Skeletal muscle satellite cell (primary cell): ENCODE results near the gene HEATR1.
"Not testable (repeated sequence)": the region's sequence is repeated elsewhere in the genome, so short reads cannot be mapped to it uniquely, and the experiment has no call there.

ENCODE experiments used
- H3K27me3 ChIP-seq: 2 replicates; pipeline ENCODE4 v1.7.0; 2013; ENCODE audit warnings: low read length; ENCODE audit not compliant: control insufficient read depth, insufficient read depth
- H3K36me3 ChIP-seq: 2 replicates; pipeline ENCODE4 v1.7.0; 2013; ENCODE audit warnings: mild to moderate bottlenecking, control low read depth, low read length; ENCODE audit not compliant: insufficient read depth
- H3K4me1 ChIP-seq: 2 replicates; pipeline ENCODE4 v1.7.0; 2013; ENCODE audit warnings: low read length; ENCODE audit not compliant: control insufficient read depth, insufficient read depth
- H3K4me2 ChIP-seq: 2 replicates; pipeline ENCODE4 v1.7.0; 2013; ENCODE audit warnings: mild to moderate bottlenecking, low read length
- H3K4me3 ChIP-seq: 2 replicates; pipeline ENCODE4 v1.7.0; 2013; ENCODE audit warnings: low read length
- H3K9ac ChIP-seq: 2 replicates; pipeline ENCODE4 v1.7.0; 2013; ENCODE audit warnings: mild to moderate bottlenecking, low read depth, low read length, moderate library complexity
- H3K9me3 ChIP-seq: replicated peaks from 2 replicates; pipeline ENCODE4 v1.7.0; 2013; ENCODE audit warnings: mild to moderate bottlenecking, control low read depth, low read length

HEATR1 gene

DNA sequence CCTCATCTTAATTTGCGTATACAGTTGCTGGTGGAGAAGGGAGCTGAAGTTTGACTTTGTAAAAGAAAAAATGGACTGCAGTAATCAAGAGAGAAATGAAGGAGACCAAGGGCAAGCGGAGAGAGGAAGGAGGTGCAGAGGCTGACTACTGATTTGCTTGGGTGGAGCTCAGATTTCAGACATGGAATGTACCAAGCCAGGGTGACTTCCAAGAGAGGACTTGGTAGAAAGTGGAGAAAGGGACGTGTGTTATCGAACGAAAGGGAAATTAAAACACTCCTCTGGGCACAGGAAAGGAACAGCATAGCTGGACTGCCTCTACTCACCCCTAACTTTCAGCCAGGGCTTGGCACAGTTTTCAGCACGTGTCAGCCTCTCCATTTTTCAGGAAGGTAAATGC lies 15.1 kb upstream of the HEATR1 start:
- Histone ChIP-seq H3K9ac (no peak overlapping the region), H3K36me3 (no peaks in the 10 kb centered on the region), H3K9me3 (no peaks in the 10 kb centered on the region), H3K4me2 (peak overlapping the region; percentile 20), H3K27me3 (peaks cover 8% of the 10 kb centered on the region), H3K4me1 (no peaks in the 10 kb centered on the region), H3K4me3 (no peak overlapping the region)

DNA sequence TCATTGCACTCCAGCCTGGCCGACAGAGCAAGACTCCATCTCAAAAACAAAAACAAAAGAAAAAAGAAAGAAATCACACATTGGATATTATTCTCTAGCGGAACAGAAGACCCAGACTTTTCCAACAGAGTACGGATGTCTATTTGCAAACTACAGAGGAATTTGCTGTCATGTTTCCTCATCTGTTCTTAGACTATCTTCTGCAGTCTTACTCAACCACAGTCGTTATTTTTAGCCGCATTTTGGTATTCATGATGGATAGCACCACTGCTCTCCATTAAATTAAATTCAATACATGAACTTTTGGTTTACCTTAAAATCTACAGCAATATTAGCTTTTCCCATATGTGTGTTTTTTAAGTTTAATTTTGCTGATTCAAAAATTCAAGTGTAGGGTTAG lies 14.2 kb upstream of the HEATR1 start:
- Histone ChIP-seq H3K27me3 (peaks cover 8% of the 10 kb centered on the region), H3K4me1 (no peaks in the 10 kb centered on the region), H3K36me3 (no peaks in the 10 kb centered on the region), H3K4me2 (no peak overlapping the region), H3K9me3 (no peaks in the 10 kb centered on the region), H3K9ac (no peak overlapping the region), H3K4me3 (no peak overlapping the region)

DNA sequence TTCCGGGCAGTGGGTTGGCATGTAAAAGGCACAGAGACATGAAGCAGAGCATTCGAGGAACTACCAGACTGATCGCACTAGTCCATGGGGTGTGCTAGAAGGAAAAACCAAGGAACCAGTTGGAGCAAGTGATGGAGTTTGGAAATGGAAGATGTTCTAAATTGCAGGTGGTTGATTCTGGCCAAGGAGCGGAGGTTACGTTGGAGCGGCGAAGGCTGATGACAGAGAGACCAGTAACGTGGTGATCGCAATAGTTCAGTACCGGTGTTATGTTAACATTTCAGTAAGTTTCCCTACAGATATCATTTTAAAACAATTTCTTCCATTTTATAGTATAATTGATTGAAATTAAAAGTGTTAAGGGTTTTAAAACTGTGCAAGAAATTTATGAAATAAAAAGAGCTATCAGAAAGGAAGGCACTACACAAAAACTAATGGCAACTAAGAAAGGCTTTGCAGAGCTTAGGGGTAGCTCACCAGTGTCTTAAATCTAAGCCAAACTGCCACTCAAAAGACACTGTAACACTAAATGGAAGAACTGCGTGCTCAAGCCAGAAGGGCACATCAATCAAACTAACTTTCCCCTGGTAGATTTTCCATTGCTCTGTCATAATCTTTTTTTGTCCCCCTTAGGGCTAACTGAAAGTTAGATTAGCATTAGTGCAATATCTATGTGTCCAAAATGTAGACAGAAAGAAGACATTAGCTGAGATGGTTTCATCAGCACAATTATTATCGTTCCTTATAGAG lies 11.3 kb upstream of the HEATR1 start:
- H3K9me3 ChIP-seq, result no peaks in the 10 kb centered on the region
- H3K9ac ChIP-seq, result no peak overlapping the region
- H3K4me3 ChIP-seq, result no peak overlapping the region
- no peaks in the 10 kb centered on the region for H3K4me1 ChIP-seq
- peaks cover 8% of the 10 kb centered on the region for H3K27me3 ChIP-seq
- H3K4me2 ChIP-seq, result no peak overlapping the region
- H3K36me3 ChIP-seq, result no peaks in the 10 kb centered on the region

DNA sequence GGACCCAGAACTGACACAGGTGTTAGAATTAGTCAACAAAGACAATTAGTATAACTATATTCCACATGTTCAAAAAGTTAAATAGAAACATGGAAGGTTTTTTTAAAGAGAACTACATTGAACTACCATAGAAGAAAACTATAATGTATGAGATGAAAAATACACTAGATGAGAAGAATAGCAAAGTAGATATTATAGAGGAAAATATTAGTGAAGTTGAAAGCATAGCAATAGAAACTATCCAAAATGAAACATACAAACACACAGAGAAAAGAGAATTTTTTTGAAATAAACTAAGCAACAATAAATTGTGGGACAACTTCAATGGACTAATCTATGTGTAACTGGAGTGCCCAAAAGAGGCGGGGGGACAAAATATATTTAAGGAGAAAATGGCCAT lies 8.0 kb upstream of the HEATR1 start:
- Histone ChIP-seq H3K9ac (no peak overlapping the region), H3K4me2 (no peak overlapping the region), H3K9me3 (no peaks in the 10 kb centered on the region), H3K27me3 (peaks cover 12% of the 10 kb centered on the region), H3K36me3 (no peaks in the 10 kb centered on the region), H3K4me1 (no peaks in the 10 kb centered on the region), H3K4me3 (no peak overlapping the region)

DNA sequence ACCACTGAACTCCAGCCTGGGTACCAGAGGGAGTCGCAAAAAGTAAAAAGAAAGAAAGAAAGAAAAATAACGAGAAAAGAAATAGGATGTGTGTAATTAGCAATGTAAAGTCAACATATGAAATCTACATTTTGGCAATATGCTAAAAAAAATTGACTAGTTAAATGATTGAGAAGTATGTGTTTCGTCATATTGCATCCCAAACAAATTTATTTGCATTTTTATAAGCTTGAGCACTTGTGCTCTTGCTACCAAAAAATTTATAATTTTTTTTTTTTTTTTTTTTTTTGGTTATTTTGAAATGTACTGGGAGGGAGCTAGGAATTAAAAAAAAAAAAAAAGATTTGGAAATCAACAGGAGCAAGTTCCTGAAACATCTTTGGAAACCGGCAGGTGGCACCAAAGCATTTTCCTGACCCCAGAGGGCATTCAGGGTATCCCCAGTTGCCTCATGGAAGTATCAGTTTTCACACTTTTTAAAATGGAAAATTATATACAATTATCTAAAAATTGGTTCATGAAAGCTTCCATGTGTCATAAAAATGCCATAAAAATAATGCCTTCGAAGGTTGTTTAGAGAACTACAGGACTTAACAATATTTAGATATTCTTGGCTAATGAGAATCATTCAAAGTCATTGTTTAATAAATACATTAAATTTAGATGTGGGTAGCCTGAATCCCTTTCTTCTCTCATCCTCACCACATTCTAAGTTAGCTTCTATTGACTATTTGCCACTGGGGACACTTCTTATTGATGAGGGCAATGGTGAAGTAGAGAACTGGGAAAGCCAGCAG lies 4.8 kb upstream of the HEATR1 start:
- Histone ChIP-seq H3K9me3 (no peaks in the 10 kb centered on the region), H3K27me3 (peaks cover 4% of the 10 kb centered on the region), H3K4me1 (peaks cover 3% of the 10 kb centered on the region), H3K9ac (no peak overlapping the region), H3K36me3 (no peaks in the 10 kb centered on the region), H3K4me3 (no peak overlapping the region), H3K4me2 (no peak overlapping the region)

DNA sequence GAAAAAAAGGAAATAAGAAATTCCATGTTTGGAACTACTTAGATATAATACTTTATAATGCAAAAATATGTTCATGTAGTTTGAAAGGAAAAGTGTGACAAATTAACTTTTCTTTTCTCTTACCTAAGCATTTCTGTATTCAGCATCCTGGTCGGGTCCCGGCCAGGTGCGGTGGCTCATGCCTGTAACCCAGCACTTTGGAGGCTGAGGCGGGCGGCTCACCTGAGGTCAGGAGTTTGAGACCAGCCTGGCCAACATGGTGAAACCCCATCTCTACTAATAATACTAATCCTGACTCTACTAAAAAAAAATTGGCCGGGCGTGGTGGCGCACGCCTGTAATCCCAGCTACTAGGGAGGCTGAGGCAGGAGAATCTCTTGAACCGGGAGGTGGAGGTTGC lies 3.3 kb upstream of the HEATR1 start:
- H3K36me3 ChIP-seq, result not testable (repeated sequence)

DNA sequence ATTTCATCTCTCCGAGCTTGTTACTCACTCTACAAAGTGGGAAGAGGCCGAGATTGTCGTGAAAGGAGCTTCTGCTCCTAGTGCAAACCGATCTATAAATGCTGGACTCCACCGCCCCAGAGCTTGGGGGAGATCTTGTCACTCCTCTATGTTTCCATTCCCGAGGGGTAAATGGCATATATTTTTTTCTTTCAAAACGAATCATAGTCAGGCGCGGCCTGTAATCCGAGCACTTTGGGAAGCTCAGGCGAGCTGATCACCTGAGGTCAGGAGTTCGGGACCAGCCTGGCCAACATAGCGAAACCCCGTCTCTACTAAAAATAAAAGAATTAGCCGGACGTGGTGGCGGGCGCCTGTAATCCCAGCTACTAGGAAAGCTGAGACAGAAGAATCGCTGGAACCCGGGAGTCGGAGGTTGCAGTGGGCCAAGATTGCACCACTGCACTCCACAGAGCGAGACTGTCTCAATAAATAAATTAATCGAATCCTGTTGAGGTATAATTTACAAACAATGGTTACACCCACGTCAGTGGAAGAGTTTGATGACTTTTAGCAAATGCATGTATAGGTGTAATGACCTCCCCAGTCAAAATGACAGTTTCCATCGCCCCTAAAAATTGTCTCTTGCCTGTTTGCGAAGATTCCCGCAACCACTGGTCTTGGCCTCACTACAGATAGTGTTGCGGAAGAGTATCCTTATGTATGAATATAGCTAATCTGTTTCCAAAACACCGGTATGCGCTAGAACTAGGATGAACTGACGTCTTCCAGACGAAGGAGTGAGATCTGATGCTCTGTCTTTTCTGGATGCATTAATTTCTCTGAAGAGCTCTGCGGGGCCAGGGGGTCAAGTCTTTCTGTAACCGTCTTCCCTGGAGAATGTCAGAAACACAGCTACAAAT lies 840 bp upstream of the HEATR1 start:
- H3K36me3 ChIP-seq, result peaks cover 14% of the 10 kb centered on the region
- H3K4me3 ChIP-seq, result peak overlapping the region; percentile 92
- H3K4me2 ChIP-seq, result peak overlapping the region; percentile 97
- peaks cover 10% of the 10 kb centered on the region for H3K4me1 ChIP-seq
- no peaks in the 10 kb centered on the region for H3K9me3 ChIP-seq
- peaks cover 4% of the 10 kb centered on the region for H3K27me3 ChIP-seq
- peak overlapping the region; percentile 86 for H3K9ac ChIP-seq

More for the DNA sequence above, 3.3 kb upstream of the HEATR1 start:
- not testable (repeated sequence) for H3K9ac ChIP-seq, H3K4me3 ChIP-seq, H3K27me3 ChIP-seq, H3K4me2 ChIP-seq, H3K9me3 ChIP-seq, H3K4me1 ChIP-seq

DNA sequence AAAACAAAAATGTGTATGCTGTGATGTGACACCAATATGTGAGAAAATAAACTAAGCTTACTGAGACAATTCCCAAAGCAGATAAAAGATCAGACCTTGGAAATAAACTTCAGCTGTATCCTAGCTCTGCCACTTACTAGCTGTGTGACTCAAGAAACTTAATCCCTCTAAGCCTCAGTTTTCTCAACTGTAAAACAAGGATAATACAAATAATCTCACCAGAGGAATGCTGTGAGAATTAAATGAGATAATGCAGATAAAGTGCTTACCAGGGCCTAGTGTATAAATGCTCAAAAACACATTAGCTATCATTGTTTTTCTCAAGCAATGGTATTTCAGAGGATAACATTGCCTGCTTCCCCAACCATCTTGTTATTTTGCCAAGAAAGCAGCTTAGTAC lies 2.1 kb downstream of the HEATR1 start:
- H3K9me3 ChIP-seq, result no peaks in the 10 kb centered on the region
- H3K36me3 ChIP-seq, result peaks cover 32% of the 10 kb centered on the region
- H3K9ac ChIP-seq, result no peak overlapping the region
- H3K4me2 ChIP-seq, result peak overlapping the region; percentile 23
- H3K4me1 ChIP-seq, result peaks cover 10% of the 10 kb centered on the region
- no peak overlapping the region for H3K4me3 ChIP-seq
- H3K27me3 ChIP-seq, result no peaks in the 10 kb centered on the region

DNA sequence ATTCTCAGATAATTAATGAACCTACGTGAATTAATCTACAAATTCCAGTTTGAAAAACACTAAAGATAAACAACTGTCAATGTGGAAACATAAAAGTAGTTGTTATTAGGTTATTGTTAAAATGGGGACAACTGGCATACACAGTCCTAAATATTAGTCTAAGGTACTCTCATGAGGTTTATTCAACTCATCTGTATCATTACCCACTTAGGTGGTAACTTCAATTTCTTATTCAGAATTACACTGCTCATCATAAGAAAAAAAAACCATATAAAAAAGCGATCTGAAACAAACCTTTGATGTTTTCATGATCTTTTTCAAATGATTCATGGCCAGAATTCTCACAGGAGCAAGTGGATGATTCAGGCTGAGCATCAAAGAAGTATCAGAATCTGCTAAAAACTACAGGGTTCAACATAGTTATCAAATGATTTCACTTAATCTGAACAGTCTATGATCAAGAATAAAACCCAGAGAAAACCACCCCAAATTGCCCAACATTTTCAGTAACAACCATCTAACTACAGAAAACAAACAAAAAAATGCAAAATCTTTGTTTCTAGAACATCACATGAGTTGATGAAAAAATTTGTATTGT lies 13.7 kb downstream of the HEATR1 start:
- no peaks in the 10 kb centered on the region for H3K27me3 ChIP-seq
- no peak overlapping the region for H3K4me2 ChIP-seq
- H3K9ac ChIP-seq, result no peak overlapping the region
- no peaks in the 10 kb centered on the region for H3K9me3 ChIP-seq
- no peak overlapping the region for H3K4me3 ChIP-seq
- peaks cover 76% of the 10 kb centered on the region for H3K36me3 ChIP-seq
- no peaks in the 10 kb centered on the region for H3K4me1 ChIP-seq

DNA sequence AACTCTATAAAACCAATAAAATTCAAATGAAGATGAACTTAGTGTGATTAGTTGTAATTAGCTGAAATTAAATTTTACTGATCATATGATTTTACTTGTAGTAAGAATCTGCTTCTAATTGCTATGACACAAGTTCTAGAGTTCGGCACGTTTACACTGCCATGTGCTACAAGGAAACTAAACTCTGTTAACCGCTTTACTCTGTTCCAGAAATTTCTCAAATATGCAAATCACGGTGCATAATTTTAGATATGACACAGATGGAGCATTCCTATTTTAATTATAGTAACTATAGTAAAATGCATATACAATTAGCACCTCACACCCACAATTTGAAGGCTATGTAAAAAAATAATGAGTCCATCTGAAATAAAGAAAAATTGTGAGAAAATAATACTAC lies 14.8 kb downstream of the HEATR1 start:
- Histone ChIP-seq H3K9ac (no peak overlapping the region), H3K9me3 (no peaks in the 10 kb centered on the region), H3K27me3 (no peaks in the 10 kb centered on the region), H3K4me3 (no peak overlapping the region), H3K36me3 (peaks cover 79% of the 10 kb centered on the region), H3K4me2 (no peak overlapping the region), H3K4me1 (no peaks in the 10 kb centered on the region)

DNA sequence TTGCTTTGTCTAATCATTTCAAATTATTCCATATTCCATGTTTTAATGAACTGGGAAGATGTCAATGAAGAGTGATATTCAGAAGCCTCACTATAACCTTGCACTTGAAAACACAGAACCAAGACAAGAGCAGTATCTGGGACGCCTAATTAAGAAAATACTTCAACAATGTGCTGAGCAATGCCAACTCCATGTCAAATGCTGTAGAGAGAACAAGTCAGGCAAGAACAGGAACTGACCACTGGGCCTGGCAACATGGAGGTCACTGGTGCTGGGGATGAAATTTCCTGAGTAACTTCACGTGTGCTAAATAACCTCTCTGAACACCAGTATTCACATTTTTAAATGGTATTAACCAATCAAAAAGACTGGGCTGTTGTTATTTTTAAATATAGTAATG lies 22.8 kb downstream of the HEATR1 start:
- Histone ChIP-seq H3K9ac (no peak overlapping the region), H3K36me3 (peaks cover 51% of the 10 kb centered on the region)

More for the DNA sequence above, 22.8 kb downstream of the HEATR1 start:
- Histone ChIP-seq H3K4me3 (no peak overlapping the region), H3K27me3 (no peaks in the 10 kb centered on the region), H3K4me2 (no peak overlapping the region), H3K4me1 (no peaks in the 10 kb centered on the region), H3K9me3 (no peaks in the 10 kb centered on the region)
